ENCODE data around the gene CDK14.

CDK14 gene

DNA sequence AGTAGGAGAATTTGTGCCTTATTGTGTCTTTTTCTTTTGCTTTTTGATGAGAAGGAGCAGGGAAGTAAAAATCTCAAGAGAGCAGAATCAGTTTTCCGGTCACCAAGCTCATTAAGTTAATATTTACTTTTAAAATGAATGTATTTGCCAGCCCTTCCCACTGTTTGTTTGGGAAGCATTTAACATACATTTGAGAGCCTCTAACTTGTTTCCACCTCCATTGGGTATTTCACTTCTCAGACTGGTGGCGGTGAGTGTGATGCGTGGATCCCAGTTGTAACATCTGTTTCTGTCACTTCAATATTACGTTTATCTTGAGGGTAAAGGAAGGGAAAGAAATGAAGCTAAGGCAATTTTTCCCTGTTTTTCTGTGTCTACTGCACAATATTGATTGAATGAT lies 22.8 kb downstream of the CDK14 start:
- H3K4me1 ChIP-seq (ENCODE audit: low read length), result no peaks in the 10 kb centered on the region
- H3K9me2 ChIP-seq (replicated peaks; ENCODE audit: insufficient read depth, low read length), result no peaks in the 10 kb centered on the region

DNA sequence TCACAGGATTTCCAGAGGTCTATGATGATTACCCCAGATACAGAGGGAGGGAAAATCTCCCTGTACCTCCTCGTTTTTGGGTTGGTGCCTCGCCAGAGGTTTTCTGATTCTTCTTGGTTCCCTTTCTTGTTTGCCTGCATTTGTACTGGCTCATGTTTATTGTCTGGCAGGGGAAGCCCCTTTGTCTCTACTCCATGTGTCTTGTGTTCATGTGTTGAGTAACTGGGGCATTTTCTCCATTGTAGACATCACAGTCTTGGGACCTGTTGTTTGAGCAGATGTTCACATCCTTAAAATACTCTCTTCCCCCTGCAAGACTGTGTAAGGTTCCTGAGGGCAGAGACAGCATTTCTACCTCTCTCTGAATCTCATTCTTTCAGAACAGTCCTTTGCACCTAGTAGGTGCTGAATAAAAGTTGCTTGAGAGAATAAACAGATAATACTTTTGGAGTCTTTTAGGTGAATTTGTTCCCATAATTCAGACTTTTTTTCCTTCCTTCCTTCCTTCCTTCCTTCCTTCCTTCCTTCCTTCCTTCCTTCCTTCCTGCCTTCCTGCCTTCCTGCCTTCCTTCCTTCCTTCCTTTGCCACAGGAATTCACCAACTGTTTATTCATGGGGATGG lies 25.1 kb downstream of the CDK14 start:
- Histone ChIP-seq H3K4me1 (ENCODE audit: low read length) (no peaks in the 10 kb centered on the region), H3K27ac (ENCODE audit: low read length) (no peak overlapping the region), H3K9me3 (replicated peaks; ENCODE audit: insufficient read depth, low read length) (no peaks in the 10 kb centered on the region), H3F3A (ENCODE audit: insufficient read depth, low read length) (no peaks in the 10 kb centered on the region), H3K27me3 (replicated peaks; ENCODE audit: insufficient read depth, low read length) (no peaks in the 10 kb centered on the region), H2AFZ (ENCODE audit: low read length) (no peak overlapping the region), H3K9ac (ENCODE audit: low read length) (no peak overlapping the region), H3K4me2 (ENCODE audit: low read depth, low read length) (no peak overlapping the region), H3K79me2 (ENCODE audit: low read length) (no peaks in the 10 kb centered on the region), H3K9me2 (replicated peaks; ENCODE audit: insufficient read depth, low read length) (no peaks in the 10 kb centered on the region), H3K36me3 (replicated peaks; ENCODE audit: insufficient read depth, low read length) (no peaks in the 10 kb centered on the region), H4K20me1 (ENCODE audit: insufficient read depth, low read length) (no peaks in the 10 kb centered on the region), H3K4me3 (ENCODE audit: low read length) (no peak overlapping the region)
- no peak for DNase-seq
- TF ChIP-seq EZH2phosphoT487 (IDR thresholded peaks at IDR 0.05; ENCODE audit: low read length) (no peak), EZH2 (optimal IDR thresholded peaks at IDR 0.05; ENCODE audit: low read depth, low read length) (no peak), CTCF (IDR thresholded peaks at IDR 0.05; ENCODE audit: low read length) (no peak)

More for the DNA sequence above, 22.8 kb downstream of the CDK14 start:
- Histone ChIP-seq H3K79me2 (ENCODE audit: low read length) (no peaks in the 10 kb centered on the region), H2AFZ (ENCODE audit: low read length) (no peak overlapping the region), H4K20me1 (ENCODE audit: insufficient read depth, low read length) (no peaks in the 10 kb centered on the region), H3K27ac (ENCODE audit: low read length) (no peak overlapping the region), H3K9ac (ENCODE audit: low read length) (no peak overlapping the region), H3K9me3 (replicated peaks; ENCODE audit: insufficient read depth, low read length) (no peaks in the 10 kb centered on the region), H3K27me3 (replicated peaks; ENCODE audit: insufficient read depth, low read length) (no peaks in the 10 kb centered on the region), H3K4me2 (ENCODE audit: low read depth, low read length) (no peak overlapping the region), H3K36me3 (replicated peaks; ENCODE audit: insufficient read depth, low read length) (no peaks in the 10 kb centered on the region), H3F3A (ENCODE audit: insufficient read depth, low read length) (no peaks in the 10 kb centered on the region), H3K4me3 (ENCODE audit: low read length) (no peak overlapping the region)
- TF ChIP-seq CTCF (IDR thresholded peaks at IDR 0.05; ENCODE audit: low read length), result no peak
- no peak for TF ChIP-seq EZH2phosphoT487 (IDR thresholded peaks at IDR 0.05; ENCODE audit: low read length)
- TF ChIP-seq EZH2 (optimal IDR thresholded peaks at IDR 0.05; ENCODE audit: low read depth, low read length), result no peak
- no peak for DNase-seq

DNA sequence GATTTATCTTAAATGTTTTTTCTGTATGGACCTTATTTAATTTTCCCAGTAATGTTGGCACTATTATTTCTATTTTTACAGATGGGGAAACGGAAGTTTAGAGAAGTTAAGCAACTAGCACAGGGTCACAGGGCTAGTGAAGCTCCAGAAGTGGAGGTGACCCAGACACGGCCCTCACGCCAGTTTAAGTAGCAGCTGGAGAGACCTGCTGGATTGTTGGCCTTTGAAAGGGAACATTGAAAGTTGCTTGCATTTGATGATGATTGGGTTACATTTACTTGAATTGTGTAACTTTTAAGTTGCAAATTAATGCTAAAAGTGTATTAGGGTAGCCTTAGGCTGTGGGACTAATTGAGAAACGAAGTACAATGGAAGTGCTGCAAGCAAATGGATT lies 25.6 kb downstream of the CDK14 start:
- no peak overlapping the region for H3K4me3 ChIP-seq (ENCODE audit: low read length)
- H3K27ac ChIP-seq (ENCODE audit: low read length), result no peak overlapping the region
- TF ChIP-seq EZH2phosphoT487 (IDR thresholded peaks at IDR 0.05; ENCODE audit: low read length) (no peak), EZH2 (optimal IDR thresholded peaks at IDR 0.05; ENCODE audit: low read depth, low read length) (no peak), CTCF (IDR thresholded peaks at IDR 0.05; ENCODE audit: low read length) (no peak)
- no peaks in the 10 kb centered on the region for H3K4me1 ChIP-seq (ENCODE audit: low read length)
- H3K36me3 ChIP-seq (replicated peaks; ENCODE audit: insufficient read depth, low read length), result no peaks in the 10 kb centered on the region
- H3K9ac ChIP-seq (ENCODE audit: low read length), result no peak overlapping the region
- no peaks in the 10 kb centered on the region for H3F3A ChIP-seq (ENCODE audit: insufficient read depth, low read length)
- no peaks in the 10 kb centered on the region for H3K9me3 ChIP-seq (replicated peaks; ENCODE audit: insufficient read depth, low read length)
- H3K9me2 ChIP-seq (replicated peaks; ENCODE audit: insufficient read depth, low read length), result no peaks in the 10 kb centered on the region
- H4K20me1 ChIP-seq (ENCODE audit: insufficient read depth, low read length), result no peaks in the 10 kb centered on the region
- H3K4me2 ChIP-seq (ENCODE audit: low read depth, low read length), result no peak overlapping the region
- H3K79me2 ChIP-seq (ENCODE audit: low read length), result no peaks in the 10 kb centered on the region
- DNase-seq, result no peak
- H3K27me3 ChIP-seq (replicated peaks; ENCODE audit: insufficient read depth, low read length), result no peaks in the 10 kb centered on the region
- H2AFZ ChIP-seq (ENCODE audit: low read length), result no peak overlapping the region
